Ovary (tissue), 3 donors: ENCODE data around the gene KLC1.

ENCODE experiments used
- CTCF ChIP-seq, 3 donors: fragments of 450-650 bp in 2 of 3; fragments of 200-600 bp in 1 of 3; IDR thresholded peaks; one replicate each; pipeline versions ENCODE4 v1.5.1 to v1.8.0; 2016 to 2022; ENCODE audit warnings: antibody characterized with exemption in 3 of 3, mild to moderate bottlenecking in 1 of 3
- EP300 ChIP-seq: sonication (generic); formaldehyde crosslinking; IDR thresholded peaks from one replicate; pipeline ENCODE4 v1.6.1; 2017; ENCODE audit warnings: antibody characterized with exemption
- POLR2A ChIP-seq: fragments of 450-650 bp; IDR thresholded peaks from one replicate; pipeline ENCODE4 v1.6.1; 2017; ENCODE audit warnings: antibody characterized with exemption, mild to moderate bottlenecking, moderate library complexity
- donor health status: DM: no; HTN: no; CAD: no.

GRCh38 chr14:103721334-103722120 is 92.5 kb downstream of the KLC1 start:
- TF ChIP-seq CTCF (IDR thresholded peaks at IDR 0.05) (no peak), POLR2A (no peak), EP300 (no peak)
